ENCODE results near the gene YWHAG. TPM values are rescaled to one million over a fixed set of nuclear protein-coding genes. Genes with fewer than 3 reads are reported as not detected.

YWHAG gene
- total and polyA plus RNA-seq, 3 donors from 2014 or later = 67.4 to 80.2 (median 78.4) TPM

- H3K27ac ChIP-seq = no peak overlapping the region
- no peaks in the 10 kb centered on the region for H3K36me3 ChIP-seq (ENCODE audit: low read depth, missing control alignments)
- 54 to 64% methylated on average over 4 of the region's 4 CpGs for WGBS, 2 donors
- TF ChIP-seq POLR2A (IDR thresholded peaks at IDR 0.05) (no peak), CTCF (IDR thresholded peaks at IDR 0.05) (no peak)
- no peaks in the 10 kb centered on the region for H3K27me3 ChIP-seq
- H3K4me1 ChIP-seq = peaks cover 25% of the 10 kb centered on the region
- H3K4me3 ChIP-seq = no peak overlapping the region
- intact Hi-C loops (cut with DNase I; ENCODE audit: low total_unique reads) = no loop called here
- H3K9me3 ChIP-seq = no peaks in the 10 kb centered on the region
- no peak for DNase-seq
These were observed 28.5 kb downstream of the YWHAG start for GRCh38 chr7:76330261-76330660.

GRCh38 chr7:76329479-76329878 lies 29.3 kb downstream of the YWHAG start:
- WGBS, 2 donors = 90 to 94% methylated on average over 29 of the region's 29 CpGs
- no peaks in the 10 kb centered on the region for H3K27me3 ChIP-seq
- no peak for DNase-seq
- intact Hi-C loops (cut with DNase I; ENCODE audit: low total_unique reads) = no loop called here
- no peak overlapping the region for H3K4me3 ChIP-seq
- no peak for TF ChIP-seq CTCF (IDR thresholded peaks at IDR 0.05)
- TF ChIP-seq POLR2A (IDR thresholded peaks at IDR 0.05) = no peak
- peaks cover 25% of the 10 kb centered on the region for H3K4me1 ChIP-seq
- no peaks in the 10 kb centered on the region for H3K36me3 ChIP-seq (ENCODE audit: low read depth, missing control alignments)
- no peak overlapping the region for H3K27ac ChIP-seq
- H3K9me3 ChIP-seq = no peaks in the 10 kb centered on the region

- no peaks in the 10 kb centered on the region for H3K36me3 ChIP-seq (ENCODE audit: low read depth, missing control alignments)
- no peaks in the 10 kb centered on the region for H3K9me3 ChIP-seq
- TF ChIP-seq POLR2A (IDR thresholded peaks at IDR 0.05) = no peak
- no peak for TF ChIP-seq CTCF (IDR thresholded peaks at IDR 0.05)
- H3K4me1 ChIP-seq = peaks cover 15% of the 10 kb centered on the region
- no peaks in the 10 kb centered on the region for H3K27me3 ChIP-seq
- intact Hi-C loops (cut with DNase I; ENCODE audit: low total_unique reads) = no loop called here
- DNase-seq = no peak
- 58 to 68% methylated on average over 15 of the region's 15 CpGs for WGBS, 2 donors
- no peak overlapping the region for H3K4me3 ChIP-seq
- no peak overlapping the region for H3K27ac ChIP-seq
These were observed 30.4 kb downstream of the YWHAG start for GRCh38 chr7:76328389-76328788.

GRCh38 chr7:76327610-76328009 lies 31.2 kb downstream of the YWHAG start:
- Histone ChIP-seq H3K4me1 (peaks cover 13% of the 10 kb centered on the region), H3K4me3 (no peak overlapping the region), H3K27me3 (no peaks in the 10 kb centered on the region), H3K9me3 (no peaks in the 10 kb centered on the region), H3K27ac (no peak overlapping the region), H3K36me3 (ENCODE audit: low read depth, missing control alignments) (no peaks in the 10 kb centered on the region)
- intact Hi-C loops (cut with DNase I; ENCODE audit: low total_unique reads) = no loop called here
- 56 to 65% methylated on average over 7 of the region's 7 CpGs for whole genome bisulfite sequencing, 2 donors
- DNase-seq = no peak
- TF ChIP-seq POLR2A (IDR thresholded peaks at IDR 0.05) (no peak), CTCF (IDR thresholded peaks at IDR 0.05) (no peak)

GRCh38 chr7:76326646-76327233 lies 32.1 kb downstream of the YWHAG start:
- Histone ChIP-seq H3K27me3 (no peaks in the 10 kb centered on the region), H3K9me3 (no peaks in the 10 kb centered on the region), H3K27ac (peak overlapping the region in 1 of 2 donors; percentile 41), H3K4me3 (no peak overlapping the region), H3K36me3 (ENCODE audit: low read depth, missing control alignments) (no peaks in the 10 kb centered on the region), H3K4me1 (peaks cover 15% of the 10 kb centered on the region)
- TF ChIP-seq CTCF (IDR thresholded peaks at IDR 0.05) (no peak), POLR2A (IDR thresholded peaks at IDR 0.05) (no peak)
- 51 to 70% methylated on average over 5 of the region's 5 CpGs for WGBS, 2 donors
- no peak for DNase-seq
- intact Hi-C loops (cut with DNase I; ENCODE audit: low total_unique reads) = no loop called here
